ENCODE results near the gene BSN.

BSN gene

DNA sequence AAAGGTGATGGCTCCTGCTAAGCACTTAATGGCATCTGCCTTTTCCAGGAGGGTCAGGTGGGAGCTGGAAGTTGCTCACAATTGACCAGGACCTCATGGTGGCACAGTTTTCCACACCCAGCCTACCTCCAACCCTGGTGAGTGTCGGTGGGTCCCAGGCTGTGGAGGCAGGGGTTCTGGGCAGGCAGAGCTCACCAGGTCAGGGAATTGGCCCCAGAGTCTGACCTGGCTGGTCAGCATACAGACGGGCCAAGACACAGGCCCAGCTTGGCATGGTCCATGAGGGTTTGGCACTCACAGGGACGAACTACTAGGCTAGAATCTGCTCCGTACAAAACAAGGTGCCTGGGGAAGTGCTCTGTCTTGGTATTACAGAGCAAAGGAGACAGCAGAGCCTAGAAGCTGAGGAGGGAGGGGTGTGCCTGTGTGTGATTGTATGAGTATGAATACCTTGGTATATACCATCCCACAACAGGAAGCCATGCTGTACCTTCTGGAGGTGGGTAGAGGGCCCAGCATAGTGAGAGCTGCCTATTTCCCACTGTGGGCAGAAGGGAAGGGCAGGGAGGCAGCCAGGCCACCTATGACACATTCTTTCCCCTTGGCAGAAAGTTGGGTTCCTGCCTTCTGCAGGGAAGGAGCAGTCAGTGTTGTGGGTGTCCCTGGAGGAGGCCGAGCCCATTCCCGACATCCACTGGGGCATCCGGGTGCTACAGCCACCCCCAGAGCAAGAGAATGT, 126.4 kb downstream of the BSN start:
- TF ChIP-seq REST (IDR thresholded peaks at IDR 0.05; ENCODE audit: low read depth): no peak
- no peak for TF ChIP-seq TAF1 (IDR thresholded peaks at IDR 0.05; ENCODE audit: low read depth)
- TF ChIP-seq CREB1 (IDR thresholded peaks at IDR 0.05; ENCODE audit: low read depth): no peak
- TF ChIP-seq CEBPB (IDR thresholded peaks at IDR 0.05): no peak
- no peak for TF ChIP-seq EP300 (IDR thresholded peaks at IDR 0.05; ENCODE audit: borderline replicate concordance)
- no peak for TF ChIP-seq RAD21 (IDR thresholded peaks at IDR 0.05; ENCODE audit: low read depth)
- no peak for TF ChIP-seq EGR1 (IDR thresholded peaks at IDR 0.05)
- TF ChIP-seq TCF12 (IDR thresholded peaks at IDR 0.05; ENCODE audit: low read depth): no peak
- TF ChIP-seq NFIC (IDR thresholded peaks at IDR 0.05): no peak
- TF ChIP-seq TEAD4 (IDR thresholded peaks at IDR 0.05): no peak

DNA sequence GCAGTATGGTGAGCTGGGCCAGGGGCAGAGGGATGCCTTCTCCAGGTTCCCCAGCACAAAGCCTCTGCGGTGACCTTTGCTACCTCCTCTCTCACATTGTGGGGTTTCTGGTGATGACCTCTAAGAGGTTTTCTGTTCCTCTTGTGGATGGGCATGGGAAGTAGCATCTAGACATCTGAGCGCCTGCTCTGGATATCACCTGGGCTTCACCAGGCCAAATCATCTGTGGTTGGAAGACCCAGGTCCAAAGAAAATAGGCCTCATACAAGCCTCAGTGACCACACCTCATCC, 126.9 kb downstream of the BSN start:
- no peak for TF ChIP-seq CREB1 (IDR thresholded peaks at IDR 0.05; ENCODE audit: low read depth)
- TF ChIP-seq, protein P1, sequence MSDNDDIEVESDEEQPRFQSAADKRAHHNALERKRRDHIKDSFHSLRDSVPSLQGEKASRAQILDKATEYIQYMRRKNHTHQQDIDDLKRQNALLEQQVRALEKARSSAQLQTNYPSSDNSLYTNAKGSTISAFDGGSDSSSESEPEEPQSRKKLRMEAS (IDR thresholded peaks at IDR 0.05): no peak
- no peak for TF ChIP-seq TAF1 (IDR thresholded peaks at IDR 0.05; ENCODE audit: low read depth)
- TF ChIP-seq REST (IDR thresholded peaks at IDR 0.05; ENCODE audit: low read depth): no peak
- no peak for TF ChIP-seq RAD21 (IDR thresholded peaks at IDR 0.05; ENCODE audit: low read depth)
- no peak for TF ChIP-seq EP300 (IDR thresholded peaks at IDR 0.05; ENCODE audit: borderline replicate concordance)
- no peak for TF ChIP-seq ZBTB7A (IDR thresholded peaks at IDR 0.05; ENCODE audit: low read depth)
- no peak for TF ChIP-seq EGR1 (IDR thresholded peaks at IDR 0.05)
- no peak for TF ChIP-seq YY1 (IDR thresholded peaks at IDR 0.05; ENCODE audit: low read depth)
- TF ChIP-seq TEAD4 (IDR thresholded peaks at IDR 0.05): no peak
- no peak for TF ChIP-seq FOXM1 (IDR thresholded peaks at IDR 0.05; ENCODE audit: borderline replicate concordance, low read depth)
- no peak for TF ChIP-seq USF1 (IDR thresholded peaks at IDR 0.05)
- TF ChIP-seq TCF12 (IDR thresholded peaks at IDR 0.05; ENCODE audit: low read depth): no peak
- no peak for TF ChIP-seq CEBPB (IDR thresholded peaks at IDR 0.05)
- TF ChIP-seq NFIC (IDR thresholded peaks at IDR 0.05): no peak

DNA sequence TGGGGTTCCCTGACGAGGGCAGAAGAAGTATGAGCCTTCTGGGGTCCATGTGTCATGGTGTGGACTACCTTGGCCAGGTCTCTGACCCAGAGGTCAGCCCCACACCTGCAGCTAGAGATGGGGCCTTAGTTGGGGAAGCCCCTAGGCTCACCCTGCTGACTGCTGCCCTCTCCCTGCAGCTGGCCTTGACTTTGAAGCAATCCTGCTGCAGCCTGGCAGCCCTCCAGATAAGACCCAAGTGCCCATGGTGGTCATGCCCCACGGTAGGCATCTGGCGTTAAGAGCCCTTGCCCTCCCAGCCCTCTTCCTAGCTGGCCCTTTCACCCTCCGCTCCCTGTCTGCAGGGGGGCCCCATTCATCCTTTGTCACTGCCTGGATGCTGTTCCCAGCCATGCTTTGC, 127.3 kb downstream of the BSN start:
- TF ChIP-seq CREB1 (IDR thresholded peaks at IDR 0.05; ENCODE audit: low read depth) (no peak), TEAD4 (IDR thresholded peaks at IDR 0.05) (no peak), RAD21 (IDR thresholded peaks at IDR 0.05; ENCODE audit: low read depth) (no peak), ZBTB7A (IDR thresholded peaks at IDR 0.05; ENCODE audit: low read depth) (no peak), USF1 (IDR thresholded peaks at IDR 0.05) (no peak), CEBPB (IDR thresholded peaks at IDR 0.05) (no peak), NFIC (IDR thresholded peaks at IDR 0.05) (no peak), REST (IDR thresholded peaks at IDR 0.05; ENCODE audit: low read depth) (no peak), FOXM1 (IDR thresholded peaks at IDR 0.05; ENCODE audit: borderline replicate concordance, low read depth) (no peak), YY1 (IDR thresholded peaks at IDR 0.05; ENCODE audit: low read depth) (no peak), TCF12 (IDR thresholded peaks at IDR 0.05; ENCODE audit: low read depth) (no peak), EP300 (IDR thresholded peaks at IDR 0.05; ENCODE audit: borderline replicate concordance) (no peak), TAF1 (IDR thresholded peaks at IDR 0.05; ENCODE audit: low read depth) (no peak), EGR1 (IDR thresholded peaks at IDR 0.05) (no peak)
- TF ChIP-seq, protein P1 (IDR thresholded peaks at IDR 0.05): no peak

GRCh38 chr3:49683162-49683561, 128.9 kb downstream of the BSN start:
- TF ChIP-seq EGR1 (IDR thresholded peaks at IDR 0.05) (peak; percentile 63; the same call in 1 of the 2 replicates), CEBPB (IDR thresholded peaks at IDR 0.05) (no peak), NFIC (IDR thresholded peaks at IDR 0.05) (no peak), TEAD4 (IDR thresholded peaks at IDR 0.05) (peak; percentile 74)
- TF ChIP-seq, protein P1 (IDR thresholded peaks at IDR 0.05): no peak
